Measurements from ENCODE around the gene SLC25A13. TPM values are rescaled to one million over a fixed set of nuclear protein-coding genes. Genes with fewer than 3 reads are reported as not detected.

The SLC25A13 gene
- total and polyA plus RNA-seq, 2 of the 13 experiments (the other 11 are each of a cell fraction or from before 2014, with no cell fraction given) = 36.2 to 84.9 TPM

- TF ChIP-seq SMYD3 (CRISPR knock-in tag; IDR thresholded peaks at IDR 0.05) = no peak
- TF ChIP-seq TAF1 (CRISPR knock-in tag; IDR thresholded peaks at IDR 0.05) = no peak
- TF ChIP-seq NR2F2 (IDR thresholded peaks at IDR 0.05; ENCODE audit: borderline replicate concordance, low read depth) = no peak
- no peak for TF ChIP-seq ZNF672 (CRISPR knock-in tag; IDR thresholded peaks at IDR 0.05)
- no peak for TF ChIP-seq ZNF383 (CRISPR knock-in tag; IDR thresholded peaks at IDR 0.05; ENCODE audit: borderline replicate concordance)
- no peak for TF ChIP-seq MIER2 (CRISPR knock-in tag; IDR thresholded peaks at IDR 0.05)
- TF ChIP-seq GABPB1 (CRISPR knock-in tag; IDR thresholded peaks at IDR 0.05) = no peak
- TF ChIP-seq FOXA3 (CRISPR knock-in tag; IDR thresholded peaks at IDR 0.05) = no peak
- TF ChIP-seq RXRA (CRISPR knock-in tag; IDR thresholded peaks at IDR 0.05) = no peak
Measured at GRCh38 chr7:96349572-96349971, 27.7 kb upstream of the SLC25A13 start (continued).

- peaks cover 9% of the 10 kb centered on the region for H3K4me1 ChIP-seq (ENCODE audit: insufficient read depth, low read length)
- CTCF ChIA-PET (ENCODE audit: low intra/inter-chr PET ratio, low total read pairs) = no interaction called here
- BruUV-seq (replicated peaks) = no TSS peak
- no peaks in the 10 kb centered on the region for H3K9me3 ChIP-seq (ENCODE audit: low read length)
- no peak overlapping the region for H3K4me3 ChIP-seq (replicated peaks in 1 of 3; ENCODE audit: insufficient read depth in 1 of 3, low read depth in 2 of 3, low read length in 3 of 3)
- no peak overlapping the region for H2AFZ ChIP-seq (ENCODE audit: low read length)
- FAIRE-seq (no peak), DNase-seq (ENCODE audit: low spot score) (no peak), ATAC-seq (no peak)
- no peaks in the 10 kb centered on the region for H4K20me1 ChIP-seq (ENCODE audit: insufficient read depth, low read length)
- no peak overlapping the region for H3K4me2 ChIP-seq (ENCODE audit: low read depth, low read length)
- no peaks in the 10 kb centered on the region for H3K79me2 ChIP-seq (ENCODE audit: insufficient read depth, low read length)
- POLR2A ChIA-PET = no interaction called here
- no peak overlapping the region for H3K9ac ChIP-seq (ENCODE audit: insufficient read depth, low read depth, low read length)
- intact Hi-C loops (cut with micrococcal nuclease; ENCODE audit: unreplicated experiment) (no loop called here), in situ Hi-C loops (cut with HindIII; ENCODE audit: extremely low pct_ligation_motif_present, low pct_unique_long_range_greater_than_20kb) (no loop called here)
- TF ChIP-seq ZNF549 (CRISPR knock-in tag; IDR thresholded peaks at IDR 0.05) (no peak), SALL1 (CRISPR knock-in tag; IDR thresholded peaks at IDR 0.05) (no peak), HMGA1 (CRISPR knock-in tag; conservative IDR thresholded peaks at IDR 0.05) (no peak), SMARCC2 (IDR thresholded peaks at IDR 0.05) (no peak), JDP2 (CRISPR knock-in tag; IDR thresholded peaks at IDR 0.05; ENCODE audit: borderline replicate concordance) (no peak), ARNT2 (CRISPR knock-in tag; IDR thresholded peaks at IDR 0.05; ENCODE audit: low read depth) (no peak), ZNF138 (CRISPR knock-in tag; IDR thresholded peaks at IDR 0.05; ENCODE audit: low read depth) (no peak), NBN (conservative IDR thresholded peaks at IDR 0.05) (no peak), ZFP36L2 (CRISPR knock-in tag; IDR thresholded peaks at IDR 0.05) (no peak), DDIT3 (CRISPR knock-in tag; IDR thresholded peaks at IDR 0.05) (no peak), MLX (CRISPR knock-in tag; IDR thresholded peaks at IDR 0.05) (no peak)
- H3K36me3 ChIP-seq (replicated peaks in 1 of 2; ENCODE audit: control insufficient read depth in 1 of 2, insufficient read depth in 2 of 2, low read length in 2 of 2) = no peaks in the 10 kb centered on the region
- no peak overlapping the region for H3K27ac ChIP-seq (ENCODE audit: extremely low read length, insufficient read depth, low read length)
- 19% methylated on average over 2 of the region's 2 CpGs for WGBS (ENCODE audit: low lambda C conversion rate)
- no peaks in the 10 kb centered on the region for H3K27me3 ChIP-seq (ENCODE audit: control insufficient read depth in 1 of 2, insufficient read depth in 2 of 2, low read length in 2 of 2)
Measured at GRCh38 chr7:96347471-96347870, 25.6 kb upstream of the SLC25A13 start.
